ENCODE results near the gene PGRMC1. TPM values are rescaled to one million over a fixed set of nuclear protein-coding genes. Genes with fewer than 3 reads are reported as not detected.
"Not testable (repeated sequence)": the region's sequence is repeated elsewhere in the genome, so short reads cannot be mapped to it uniquely, and the experiment has no call there.

PGRMC1 gene
- total and polyA plus RNA-seq, 8 donors, result 17.0 to 50.2 (median 26.5) TPM

GRCh38 chrX:119208401-119209057, 27.6 kb upstream of the PGRMC1 start:
- Histone ChIP-seq H3K27me3 (peaks cover 0 to 3% (median 0%) of the 10 kb centered on the region in 4 donors), H3K4me3 (no peak overlapping the region), H3K4me1 (no peaks in the 10 kb centered on the region), H3K27ac (no peak overlapping the region), H3K9me3 (no peaks in the 10 kb centered on the region), H3K36me3 (no peaks in the 10 kb centered on the region)
- ATAC-seq (no peak), FAIRE-seq (no peak), DNase-seq (no peak)
- 90 to 91% methylated on average over 37 of the region's 37 CpGs for WGBS, 2 donors
- intact Hi-C loops (cut with DNase I), result no loop called here
- TF ChIP-seq CTCF (IDR thresholded peaks at IDR 0.05), result no peak

- H3K27ac ChIP-seq; ATAC-seq; H3K27me3 ChIP-seq; H3K4me3 ChIP-seq; H3K4me1 ChIP-seq; H3K9me3 ChIP-seq; FAIRE-seq; intact Hi-C loops (cut with DNase I); H3K36me3 ChIP-seq: not testable (repeated sequence)
- WGBS, 2 donors, result 87 to 88% methylated on average over 26 to 30 of the region's 30 CpGs
- peak in 2 of 6 donors; percentile 17 to 49 for DNase-seq
These were observed 25.0 kb upstream of the PGRMC1 start for GRCh38 chrX:119210931-119211648.

GRCh38 chrX:119211649-119212014, 24.5 kb upstream of the PGRMC1 start:
- intact Hi-C loops (cut with DNase I), result no loop called here
- Histone ChIP-seq H3K4me1 (no peaks in the 10 kb centered on the region), H3K27me3 (peaks cover 0 to 4% (median 2%) of the 10 kb centered on the region in 4 donors), H3K4me3 (no peak overlapping the region), H3K27ac (no peak overlapping the region), H3K36me3 (no peaks in the 10 kb centered on the region), H3K9me3 (no peaks in the 10 kb centered on the region)
- no peak for DNase-seq
- ATAC-seq, result no peak
- 86 to 89% methylated on average over 1 of the region's 1 CpG for WGBS, 2 donors
- no peak for FAIRE-seq
- no peak for TF ChIP-seq CTCF (IDR thresholded peaks at IDR 0.05)

- H3K27ac ChIP-seq, result no peak overlapping the region
These were observed 17.9 kb upstream of the PGRMC1 start for GRCh38 chrX:119218198-119218597.

GRCh38 chrX:119222932-119223331, 13.2 kb upstream of the PGRMC1 start:
- H3K27me3 ChIP-seq, result no peaks in the 10 kb centered on the region
- H3K27ac ChIP-seq, result no peak overlapping the region
- DNase-seq, result no peak
- H3K4me3 ChIP-seq, result no peak overlapping the region
- intact Hi-C loops (cut with DNase I), result loop anchor here in 1 of 3 donors (10.0 kb wide), 1 partner anchor 378 kb away; no protein-coding TSS in a partner anchor
- H3K36me3 ChIP-seq, result no peaks in the 10 kb centered on the region
- H3K9me3 ChIP-seq, result no peaks in the 10 kb centered on the region
- 64 to 74% methylated on average over 32 to 37 of the region's 37 CpGs for WGBS, 2 donors
- ATAC-seq, result no peak
- FAIRE-seq, result no peak
- no peak for TF ChIP-seq CTCF (IDR thresholded peaks at IDR 0.05)
- no peaks in the 10 kb centered on the region for H3K4me1 ChIP-seq

More at GRCh38 chrX:119218198-119218597, 17.9 kb upstream of the PGRMC1 start:
- intact Hi-C loops (cut with DNase I), result no loop called here
- Histone ChIP-seq H3K27me3 (peaks cover 0 to 4% (median 0%) of the 10 kb centered on the region in 4 donors), H3K9me3 (no peaks in the 10 kb centered on the region), H3K36me3 (no peaks in the 10 kb centered on the region), H3K4me3 (no peak overlapping the region), H3K4me1 (no peaks in the 10 kb centered on the region)
- WGBS, 2 donors, result 17 to 24% methylated on average over 4 of the region's 4 CpGs
- ATAC-seq (peak in 2 of 4 donors; percentile 46 to 53), DNase-seq (no peak), FAIRE-seq (peak; percentile 95)
- TF ChIP-seq CTCF (IDR thresholded peaks at IDR 0.05), result peak in 1 of 4 donors; percentile 20
